Upper lobe of right lung (tissue), 1 donor: ENCODE measurements around the gene PRPF6. TPM values are rescaled to one million over a fixed set of nuclear protein-coding genes. Genes with fewer than 3 reads are reported as not detected.
A peak's percentile ranks its signal among the peaks of the same experiment; 100 is the strongest.

Experiments
- ATAC-seq: fragments of 200-7000 bp; cut with Tn5 transposase; one replicate; pipeline ENCODE4 v1.9.1; 2020; ENCODE audit warnings: mild to moderate bottlenecking, moderate library complexity
- DNase-seq: peaks from one replicate; pipeline ENCODE4 v3.0.0-alpha.2; 2020
- H3K27ac ChIP-seq: fragments of 200-600 bp; one replicate; pipeline ENCODE4 v1.8.0; 2022
- H3K27me3 ChIP-seq: fragments of 200-600 bp; one replicate; pipeline ENCODE4 v1.8.0; 2022; ENCODE audit warnings: mild to moderate bottlenecking
- H3K36me3 ChIP-seq: fragments of 200-600 bp; one replicate; pipeline ENCODE4 v1.8.0; 2022
- H3K4me1 ChIP-seq: fragments of 200-600 bp; one replicate; pipeline ENCODE4 v1.8.0; 2022
- H3K4me3 ChIP-seq: fragments of 200-600 bp; one replicate; pipeline ENCODE4 v1.8.0; 2022; ENCODE audit warnings: mild to moderate bottlenecking
- H3K9me3 ChIP-seq: fragments of 200-600 bp; one replicate; pipeline ENCODE4 v1.8.0; 2022
- CTCF ChIP-seq: fragments of 200-600 bp; IDR thresholded peaks from one replicate; pipeline ENCODE4 v1.8.0; 2022; ENCODE audit warnings: antibody characterized with exemption
- intact Hi-C: fragments of 100-400 bp; cut with DNase I; formaldehyde crosslinking; loops from one replicate; pipeline ENCODE4 v1.11.0; 2022
- total RNA-seq: library from RNA; stranded (reverse); fragmentation: NEBNext Ultra II Directional; extraction: Animal tissue kit (Norgen Biotek cat#: 25700); gene quantifications from one replicate; pipeline ENCODE4 v1.2.1, GENCODE V29; 2021
- donor health status: DM: no; HTN: yes; CAD: no; lungs with severe emphysema.

Gene PRPF6
- total RNA-seq, 1 donor from 2014 or later = 58.9 TPM

GRCh38 chr20:64000906-64001305, 20.0 kb downstream of the PRPF6 start:
- no peak overlapping the region for H3K4me3 ChIP-seq
- intact Hi-C loops = no loop called here
- DNase-seq (no peak), ATAC-seq (no peak)
- no peak overlapping the region for H3K27ac ChIP-seq
- H3K4me1 ChIP-seq = peaks cover 4% of the 10 kb centered on the region
- H3K36me3 ChIP-seq = peaks cover 97% of the 10 kb centered on the region
- TF ChIP-seq CTCF = no peak
- no peaks in the 10 kb centered on the region for H3K27me3 ChIP-seq
- no peaks in the 10 kb centered on the region for H3K9me3 ChIP-seq

- intact Hi-C loops = no loop called here
- no peak for TF ChIP-seq CTCF
- no peak for ATAC-seq
- no peak for DNase-seq
- H3K9me3 ChIP-seq = no peaks in the 10 kb centered on the region
- no peak overlapping the region for H3K4me3 ChIP-seq
- peaks cover 4% of the 10 kb centered on the region for H3K4me1 ChIP-seq
- H3K27me3 ChIP-seq = no peaks in the 10 kb centered on the region
- peaks cover 96% of the 10 kb centered on the region for H3K36me3 ChIP-seq
- no peak overlapping the region for H3K27ac ChIP-seq
Measured at GRCh38 chr20:64001607-64002011, 20.7 kb downstream of the PRPF6 start.

- intact Hi-C loops = no loop called here
- no peak for TF ChIP-seq CTCF
- Histone ChIP-seq H3K27ac (no peak overlapping the region), H3K4me3 (no peak overlapping the region), H3K9me3 (no peaks in the 10 kb centered on the region), H3K36me3 (peaks cover 91% of the 10 kb centered on the region), H3K27me3 (no peaks in the 10 kb centered on the region), H3K4me1 (peaks cover 4% of the 10 kb centered on the region)
- ATAC-seq (peak; percentile 17), DNase-seq (no peak)
Measured at GRCh38 chr20:64003960-64004725, 23.2 kb downstream of the PRPF6 start.

GRCh38 chr20:64005394-64005793, 24.5 kb downstream of the PRPF6 start:
- Histone ChIP-seq H3K27me3 (no peaks in the 10 kb centered on the region), H3K4me1 (peaks cover 4% of the 10 kb centered on the region), H3K36me3 (peaks cover 91% of the 10 kb centered on the region), H3K27ac (no peak overlapping the region), H3K9me3 (no peaks in the 10 kb centered on the region), H3K4me3 (no peak overlapping the region)
- TF ChIP-seq CTCF = no peak
- intact Hi-C loops = no loop called here
- DNase-seq (no peak), ATAC-seq (no peak)

- Histone ChIP-seq H3K36me3 (peaks cover 91% of the 10 kb centered on the region), H3K4me1 (peaks cover 4% of the 10 kb centered on the region), H3K27me3 (no peaks in the 10 kb centered on the region), H3K27ac (no peak overlapping the region), H3K4me3 (no peak overlapping the region), H3K9me3 (no peaks in the 10 kb centered on the region)
- no peak for DNase-seq
- ATAC-seq = no peak
- intact Hi-C loops = no loop called here
- no peak for TF ChIP-seq CTCF
Measured at GRCh38 chr20:64006490-64006889, 25.6 kb downstream of the PRPF6 start.
